GM10248 (cell line): ENCODE data around the gene ST3GAL6.

Source experiments
- CTCF ChIA-PET: fragments of 300-600 bp; sonication (Branson Sonifier 250); formaldehyde crosslinking; extraction: SDS; loops from one replicate; lab custom pipeline; 2021; ENCODE audit warnings: antibody characterized with exemption; lab: Yijun Ruan, JAX
- POLR2A ChIA-PET: fragments of 350-650 bp; sonication (Branson Sonifier 250); formaldehyde crosslinking; extraction: SDS; loops from one replicate; lab custom pipeline; 2020; ENCODE audit warnings: antibody characterized with exemption; lab: Yijun Ruan, JAX
- DNase-seq: peaks from one replicate; pipeline ENCODE4 v3.0.0; 2012; ENCODE audit errors: extremely low spot score
- CTCF ChIP-seq: IDR thresholded peaks from 2 replicates; pipeline ENCODE4 v1.5.1; 2012; ENCODE audit warnings: mild to moderate bottlenecking, low read depth; ENCODE audit errors: extremely low read depth, missing control alignments, control extremely low read depth

Gene ST3GAL6

GRCh38 chr3:98772022-98772421 is 8.9 kb downstream of the ST3GAL6 start:
- no peak for DNase-seq
- ChIA-PET CTCF (interaction anchor here (0.9 to 1.4 kb wide), 4 partner anchors 10 to 169 kb away, joined by 3 to 5 read pairs (median 3); no protein-coding TSS in a partner anchor), POLR2A (no interaction called here)
- no peak for TF ChIP-seq CTCF

GRCh38 chr3:98775459-98776139 is 12.5 kb downstream of the ST3GAL6 start:
- TF ChIP-seq CTCF = no peak
- ChIA-PET CTCF (interaction anchor here (1.4 to 6.0 kb wide), 4 partner anchors 10 to 173 kb away, joined by 3 to 35 read pairs (median 3); no protein-coding TSS in a partner anchor), POLR2A (no interaction called here)
- DNase-seq = no peak

GRCh38 chr3:98776140-98776493 is 13.0 kb downstream of the ST3GAL6 start:
- POLR2A ChIA-PET = no interaction called here
- CTCF ChIA-PET = interaction anchor here (0.9 to 6.0 kb wide), 6 partner anchors 10 to 174 kb away, joined by 3 to 35 read pairs (median 3); no protein-coding TSS in a partner anchor
- no peak for TF ChIP-seq CTCF
- DNase-seq = no peak

GRCh38 chr3:98777286-98777685 is 14.1 kb downstream of the ST3GAL6 start:
- CTCF ChIA-PET = interaction anchor here (1.1 to 6.0 kb wide), 4 partner anchors 12 to 175 kb away, joined by 3 to 35 read pairs (median 3); no protein-coding TSS in a partner anchor
- DNase-seq = no peak
- TF ChIP-seq CTCF = no peak
- POLR2A ChIA-PET = no interaction called here

- ChIA-PET POLR2A (no interaction called here), CTCF (interaction anchor here (1.0 to 6.0 kb wide), 5 partner anchors 11 to 176 kb away, joined by 3 to 35 read pairs (median 3); no protein-coding TSS in a partner anchor)
- no peak for TF ChIP-seq CTCF
Measured at GRCh38 chr3:98777801-98778220, 14.7 kb downstream of the ST3GAL6 start.

GRCh38 chr3:98778383-98778782 is 15.2 kb downstream of the ST3GAL6 start:
- ChIA-PET POLR2A (no interaction called here), CTCF (interaction anchor here (1.0 to 6.0 kb wide), 4 partner anchors 10 to 176 kb away, joined by 3 to 35 read pairs (median 3); no protein-coding TSS in a partner anchor)
- TF ChIP-seq CTCF = no peak
- DNase-seq = no peak

More at GRCh38 chr3:98777801-98778220, 14.7 kb downstream of the ST3GAL6 start:
- no peak for DNase-seq
